ENCODE data around the gene MFSD11. TPM values are rescaled to one million over a fixed set of nuclear protein-coding genes. Genes with fewer than 3 reads are reported as not detected.

Gene MFSD11
- total and polyA plus RNA-seq, 7 donors: 6.6 to 46.2 (median 27.5) TPM

DNA sequence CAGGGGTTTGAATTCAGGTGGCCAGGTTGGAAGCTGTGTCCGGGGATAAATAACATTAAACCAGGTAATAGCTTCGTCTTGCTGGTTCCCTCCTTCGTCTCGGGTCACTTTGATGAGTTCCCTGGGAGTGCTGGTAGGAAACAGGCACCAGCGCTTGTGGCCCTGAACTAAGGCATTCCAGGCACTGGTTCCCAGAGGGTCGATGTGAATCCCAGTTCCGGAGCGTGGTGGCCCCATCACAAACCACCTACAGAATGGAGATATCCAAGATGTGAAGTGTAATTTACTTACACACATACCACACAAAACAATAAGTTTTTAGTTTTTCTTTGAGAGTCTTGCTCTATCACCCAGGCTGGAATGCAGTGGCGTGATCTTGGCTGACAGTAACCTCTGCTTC lies 14.1 kb upstream of the MFSD11 start:
- H3K4me1 ChIP-seq: peaks cover 0 to 61% (median 48%) of the 10 kb centered on the region in 4 donors
- intact Hi-C loops (cut with DNase I): no loop called here
- peaks cover 35 to 60% (median 59%) of the 10 kb centered on the region in 4 donors for H3K36me3 ChIP-seq
- H3K27me3 ChIP-seq: no peaks in the 10 kb centered on the region
- no peak overlapping the region for H3K4me3 ChIP-seq
- WGBS, 2 donors: 97 to 98% methylated on average over 9 of the region's 9 CpGs
- DNase-seq: no peak
- peak overlapping the region in 3 of 4 donors; percentile 98 to 100 (median 99) for H3K27ac ChIP-seq
- no peaks in the 10 kb centered on the region for H3K9me3 ChIP-seq
- TF ChIP-seq POLR2AphosphoS5 (IDR thresholded peaks at IDR 0.05): no peak
- no peak for TF ChIP-seq EP300 (IDR thresholded peaks at IDR 0.05)

DNA sequence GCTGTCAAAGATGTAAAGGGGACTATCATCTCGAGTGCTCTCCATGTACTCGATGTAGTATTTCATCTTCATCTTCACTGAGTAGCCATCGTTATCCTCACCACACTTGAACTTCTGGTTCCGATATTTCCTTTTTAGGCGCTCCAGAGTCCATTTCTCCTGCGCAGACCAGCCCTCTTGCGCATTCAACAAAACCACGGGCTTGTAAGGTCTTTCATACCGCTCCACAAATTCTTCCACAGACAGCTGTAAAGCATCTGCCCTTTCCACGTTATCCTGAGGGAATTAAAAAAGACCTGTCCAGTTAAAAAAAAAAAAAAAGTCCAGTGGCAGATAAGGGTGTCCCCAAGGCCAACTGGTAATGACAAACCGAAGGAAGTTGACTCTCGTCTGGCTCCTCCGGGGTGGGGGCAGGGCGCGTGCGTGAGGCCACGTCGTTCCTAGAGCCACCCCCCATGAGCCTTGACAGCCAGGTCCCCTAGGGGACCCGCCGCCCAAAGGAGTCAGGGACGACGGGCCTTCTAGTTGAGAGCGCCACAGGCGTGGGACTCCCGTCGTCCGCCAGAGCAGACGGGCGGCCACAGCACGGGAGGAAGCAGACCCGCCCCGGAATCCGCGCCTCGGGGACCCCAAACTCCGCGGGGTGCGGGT lies 12.2 kb upstream of the MFSD11 start:
- H3K36me3 ChIP-seq: peaks cover 17 to 41% (median 40%) of the 10 kb centered on the region in 4 donors
- H3K27ac ChIP-seq: peak overlapping the region; percentile 98 to 100 (median 100)
- WGBS, 2 donors: 1 to 5% methylated on average over 38 of the region's 38 CpGs
- no peaks in the 10 kb centered on the region for H3K27me3 ChIP-seq
- H3K9me3 ChIP-seq: no peaks in the 10 kb centered on the region
- peak overlapping the region; percentile 79 to 95 (median 86) for H3K4me3 ChIP-seq
- intact Hi-C loops (cut with DNase I): loop anchor here (5.0 kb wide), 1 partner anchor 38 kb away; no protein-coding TSS in a partner anchor
- peak; percentile 90 for DNase-seq
- peak in 1 of 4 donors; percentile 26 for TF ChIP-seq EP300 (IDR thresholded peaks at IDR 0.05)
- TF ChIP-seq, protein P1, sequence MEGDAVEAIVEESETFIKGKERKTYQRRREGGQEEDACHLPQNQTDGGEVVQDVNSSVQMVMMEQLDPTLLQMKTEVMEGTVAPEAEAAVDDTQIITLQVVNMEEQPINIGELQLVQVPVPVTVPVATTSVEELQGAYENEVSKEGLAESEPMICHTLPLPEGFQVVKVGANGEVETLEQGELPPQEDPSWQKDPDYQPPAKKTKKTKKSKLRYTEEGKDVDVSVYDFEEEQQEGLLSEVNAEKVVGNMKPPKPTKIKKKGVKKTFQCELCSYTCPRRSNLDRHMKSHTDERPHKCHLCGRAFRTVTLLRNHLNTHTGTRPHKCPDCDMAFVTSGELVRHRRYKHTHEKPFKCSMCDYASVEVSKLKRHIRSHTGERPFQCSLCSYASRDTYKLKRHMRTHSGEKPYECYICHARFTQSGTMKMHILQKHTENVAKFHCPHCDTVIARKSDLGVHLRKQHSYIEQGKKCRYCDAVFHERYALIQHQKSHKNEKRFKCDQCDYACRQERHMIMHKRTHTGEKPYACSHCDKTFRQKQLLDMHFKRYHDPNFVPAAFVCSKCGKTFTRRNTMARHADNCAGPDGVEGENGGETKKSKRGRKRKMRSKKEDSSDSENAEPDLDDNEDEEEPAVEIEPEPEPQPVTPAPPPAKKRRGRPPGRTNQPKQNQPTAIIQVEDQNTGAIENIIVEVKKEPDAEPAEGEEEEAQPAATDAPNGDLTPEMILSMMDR (IDR thresholded peaks at IDR 0.05): no peak
- peak in 1 of 2 donors; percentile 12 for TF ChIP-seq POLR2A (IDR thresholded peaks at IDR 0.05)
- peak; percentile 40 to 70 (median 60) for TF ChIP-seq POLR2AphosphoS5 (IDR thresholded peaks at IDR 0.05)
- H3K4me1 ChIP-seq: peaks cover 0 to 74% (median 58%) of the 10 kb centered on the region in 4 donors

DNA sequence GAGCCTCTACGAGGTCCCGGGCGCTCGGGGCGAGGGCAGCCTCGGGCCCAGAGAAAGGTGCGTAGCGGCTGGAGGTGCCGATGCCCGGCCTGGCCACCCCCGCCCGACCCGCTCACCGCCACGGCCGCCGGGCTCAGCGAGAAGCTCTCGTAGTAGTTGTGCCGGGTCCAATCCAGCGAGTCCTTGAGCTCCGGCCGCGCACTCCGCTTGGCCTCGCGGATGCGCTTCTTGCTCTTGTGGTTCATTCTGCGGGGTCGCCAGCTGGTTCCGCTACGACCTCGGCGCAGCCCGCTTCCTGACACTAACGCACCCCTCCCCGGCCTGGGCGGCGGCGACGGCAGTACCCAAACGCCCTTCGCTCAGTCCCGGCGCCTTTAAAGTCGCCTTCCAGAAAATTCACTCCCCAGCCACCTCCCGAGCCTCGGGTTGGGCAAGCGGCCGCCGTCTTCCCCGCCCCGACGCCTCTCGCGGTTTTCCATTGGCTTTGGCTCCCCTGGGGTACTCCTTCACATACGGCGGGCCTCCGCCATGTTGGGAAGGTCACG lies 11.6 kb upstream of the MFSD11 start, which contains the start of gene JMJD6:
TSS of gene JMJD6 (minus strand) at position 376 of the 545 bp plus-strand sequence. CDS start at position 245, 131 bp downstream.
- WGBS, 2 donors: 0% methylated on average over 60 of the region's 60 CpGs
- H3K4me1 ChIP-seq: peaks cover 0 to 73% (median 58%) of the 10 kb centered on the region in 4 donors
- peak within 1 kb of the TSS; percentile 98 to 100 (median 100) for H3K27ac ChIP-seq
- H3K9me3 ChIP-seq: no peaks in the 10 kb centered on the region
- intact Hi-C loops (cut with DNase I): loop anchor here (5.0 kb wide), 1 partner anchor 39 kb away; no protein-coding TSS in a partner anchor
- DNase-seq: peak; percentile 99
- H3K36me3 ChIP-seq: peaks cover 13 to 40% (median 35%) of the 10 kb centered on the region in 4 donors
- H3K27me3 ChIP-seq: no peaks in the 10 kb centered on the region
- H3K4me3 ChIP-seq: peak within 1 kb of the TSS; percentile 79 to 95 (median 86)
- TF ChIP-seq POLR2AphosphoS5 (IDR thresholded peaks at IDR 0.05): peak; percentile 91 to 99 (median 98)
- TF ChIP-seq POLR2A (IDR thresholded peaks at IDR 0.05): peak; percentile 95 to 97
- TF ChIP-seq, protein P1 (IDR thresholded peaks at IDR 0.05): no peak
- TF ChIP-seq EP300 (IDR thresholded peaks at IDR 0.05): peak in 2 of 4 donors; percentile 29 to 54

DNA sequence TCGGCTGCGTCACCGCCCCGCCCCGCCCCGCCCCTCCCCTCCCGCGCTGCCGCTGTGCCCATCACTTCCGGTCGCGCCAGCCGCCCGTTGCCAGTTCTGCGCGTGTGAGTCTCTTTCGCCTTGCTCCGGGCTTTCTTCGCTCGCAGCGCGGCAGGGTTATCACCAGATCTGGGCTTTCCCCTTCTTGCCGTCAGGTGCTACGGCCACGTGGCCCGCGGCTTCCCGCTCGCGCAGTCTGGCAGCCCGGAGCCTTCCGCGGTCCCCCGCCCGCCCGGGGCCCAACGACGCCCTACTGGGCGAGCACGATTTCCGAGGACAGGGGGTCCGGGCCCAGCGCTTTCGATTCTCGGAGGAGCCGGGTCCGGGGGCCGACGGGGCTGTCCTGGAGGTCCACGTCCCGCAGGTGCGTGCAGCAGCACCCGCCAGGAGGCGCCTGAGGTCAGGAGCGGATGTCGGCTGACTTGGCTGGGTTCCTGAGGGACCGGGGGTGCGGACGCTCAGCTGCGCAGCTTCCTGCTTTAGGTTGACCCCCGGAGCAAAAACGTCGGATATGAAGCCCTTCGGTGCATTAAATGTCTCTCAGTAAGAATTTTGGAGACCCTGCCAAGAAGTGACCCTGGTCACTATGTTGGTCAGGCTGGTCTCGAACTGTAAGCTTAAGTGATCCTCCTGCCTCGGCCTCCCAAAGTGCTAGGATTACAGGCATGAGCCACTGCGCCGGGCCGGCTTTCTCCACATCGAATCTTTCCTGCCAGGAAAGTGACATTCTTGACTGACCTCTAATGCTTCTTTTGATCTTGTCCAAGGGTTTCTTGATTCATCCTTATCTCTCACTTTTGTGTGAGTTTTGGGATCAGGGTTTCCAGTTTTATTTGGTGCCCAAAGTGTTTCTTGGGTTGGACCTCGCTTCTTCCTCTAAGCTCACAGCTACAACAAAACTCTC lies 10.9 kb upstream of the MFSD11 start, which contains the start of gene METTL23:
TSS of gene METTL23 (plus strand) at position 64 of the 943 bp plus-strand sequence. CDS start 2,872 bp downstream, outside the sequence.
- WGBS, 2 donors: 1% methylated on average over 71 of the region's 71 CpGs
- Histone ChIP-seq H3K27me3 (no peaks in the 10 kb centered on the region), H3K4me3 (peak within 1 kb of the TSS; percentile 79 to 95 (median 86)), H3K9me3 (no peaks in the 10 kb centered on the region), H3K36me3 (peaks cover 5 to 40% (median 27%) of the 10 kb centered on the region in 4 donors), H3K4me1 (peaks cover 0 to 75% (median 59%) of the 10 kb centered on the region in 4 donors), H3K27ac (peak within 1 kb of the TSS; percentile 98 to 100 (median 100))
- DNase-seq: peak; percentile 95
- no peak for TF ChIP-seq POLR2A (IDR thresholded peaks at IDR 0.05)
- no peak for TF ChIP-seq EP300 (IDR thresholded peaks at IDR 0.05)
- TF ChIP-seq, protein P1 (IDR thresholded peaks at IDR 0.05): peak; percentile 25 to 76 (median 58)
- peak in 3 of 4 donors; percentile 74 to 94 (median 92) for TF ChIP-seq POLR2AphosphoS5 (IDR thresholded peaks at IDR 0.05)
- intact Hi-C loops (cut with DNase I): loop anchor here (5.0 kb wide), 1 partner anchor 40 kb away; no protein-coding TSS in a partner anchor

Measured in sigmoid colon (tissue), 7 donors.